HG02870 (cell line): ENCODE measurements around the gene DSP.
A peak's percentile ranks its signal among the peaks of the same experiment; 100 is the strongest.

Experiments used
- ATAC-seq: cut with Tn5 transposase; IDR thresholded peaks from one replicate; pipeline ENCODE4 v1.9.1; 2021; ENCODE audit warnings: mild to moderate bottlenecking, moderate library complexity; ENCODE audit not compliant: unreplicated experiment

DSP gene

DNA sequence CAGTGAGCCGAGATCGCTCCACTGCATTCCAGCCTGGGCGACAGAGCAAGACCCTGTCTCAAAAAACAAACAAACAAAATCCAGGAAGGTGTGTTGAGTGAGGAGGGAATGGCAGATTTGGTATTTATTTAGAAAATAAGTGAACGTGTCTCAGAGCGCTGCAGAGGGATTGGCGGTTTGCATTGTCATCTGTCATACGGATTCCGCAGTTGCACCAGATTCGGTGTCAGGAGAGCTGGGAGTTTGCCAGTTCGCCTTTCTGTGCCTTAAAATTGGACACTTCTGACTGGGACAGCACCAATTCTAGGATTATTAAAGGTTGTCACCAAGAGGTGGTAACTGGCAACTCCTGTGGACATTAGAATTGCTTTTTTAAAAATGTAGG lies 49.4 kb downstream of the DSP start:
- no peak for ATAC-seq

DNA sequence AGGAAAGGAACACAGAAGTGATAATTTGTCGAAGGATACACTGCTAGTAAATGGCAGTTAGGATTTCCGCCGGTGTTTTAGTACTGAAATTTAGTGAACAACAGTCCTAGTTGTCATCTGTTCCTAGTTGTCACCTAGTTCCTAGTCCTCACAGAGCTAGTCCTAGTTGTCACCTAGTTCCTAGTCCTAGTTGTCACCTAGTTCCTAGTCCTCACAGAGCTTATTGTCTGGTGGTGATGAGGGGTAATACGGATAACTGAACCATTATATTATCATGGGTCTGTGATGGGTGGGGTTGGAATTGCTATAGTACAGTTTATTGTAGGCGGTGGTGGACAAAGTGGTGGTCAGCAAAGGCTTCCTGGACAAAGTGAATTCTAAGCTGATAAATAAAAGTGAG lies 50.3 kb downstream of the DSP start:
- no peak for ATAC-seq

DNA sequence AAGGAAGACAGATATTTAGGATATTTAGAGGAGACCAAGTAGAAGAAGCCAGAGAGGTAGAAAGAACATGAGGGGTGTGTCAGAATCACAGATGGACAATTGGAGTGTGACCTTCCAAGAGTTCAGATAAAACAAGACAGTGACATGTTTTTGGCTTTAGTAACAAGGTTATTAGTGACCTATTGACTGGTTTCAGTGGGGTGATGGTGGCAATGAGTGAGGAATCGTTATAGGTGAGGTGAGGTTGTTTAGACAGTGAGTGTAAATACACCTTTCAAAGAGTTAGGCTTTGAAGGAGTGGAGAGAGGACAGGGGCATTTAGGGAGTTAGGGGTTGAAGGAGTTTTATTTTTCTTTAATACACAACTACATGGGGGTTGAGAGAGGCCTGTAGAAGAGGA lies 51.8 kb downstream of the DSP start:
- ATAC-seq: no peak

DNA sequence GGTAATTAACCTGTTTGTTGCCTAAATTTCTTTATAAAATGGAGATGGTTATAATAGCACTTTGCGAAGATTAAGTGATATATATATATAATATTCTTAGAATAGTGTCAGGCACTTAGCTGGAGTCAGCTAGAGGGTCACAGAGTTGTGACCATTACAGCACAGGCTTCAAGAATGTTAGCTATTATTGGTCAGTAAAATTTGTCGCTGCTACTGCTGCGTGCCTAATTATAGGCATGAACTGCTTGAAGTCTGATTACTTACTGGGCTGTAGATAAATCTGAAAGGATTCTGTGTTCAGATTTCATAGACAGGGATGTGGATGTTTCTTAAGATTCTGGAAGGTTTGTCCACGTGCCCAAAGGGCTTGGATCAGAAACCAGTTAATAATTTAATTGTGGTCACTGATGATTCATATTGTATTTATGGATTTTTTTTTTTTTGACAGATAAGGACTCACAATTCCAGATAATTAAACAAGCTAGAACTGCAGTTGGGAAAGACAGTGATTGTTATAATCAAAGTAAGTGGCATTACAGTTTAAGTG lies 53.2 kb downstream of the DSP start:
- ATAC-seq: no peak

GRCh38 chr6:7604003-7604402 lies 62.5 kb downstream of the DSP start:
- ATAC-seq: no peak

- ATAC-seq: peak; percentile 65
Observed at GRCh38 chr6:7604506-7604905, 63.0 kb downstream of the DSP start.

DNA sequence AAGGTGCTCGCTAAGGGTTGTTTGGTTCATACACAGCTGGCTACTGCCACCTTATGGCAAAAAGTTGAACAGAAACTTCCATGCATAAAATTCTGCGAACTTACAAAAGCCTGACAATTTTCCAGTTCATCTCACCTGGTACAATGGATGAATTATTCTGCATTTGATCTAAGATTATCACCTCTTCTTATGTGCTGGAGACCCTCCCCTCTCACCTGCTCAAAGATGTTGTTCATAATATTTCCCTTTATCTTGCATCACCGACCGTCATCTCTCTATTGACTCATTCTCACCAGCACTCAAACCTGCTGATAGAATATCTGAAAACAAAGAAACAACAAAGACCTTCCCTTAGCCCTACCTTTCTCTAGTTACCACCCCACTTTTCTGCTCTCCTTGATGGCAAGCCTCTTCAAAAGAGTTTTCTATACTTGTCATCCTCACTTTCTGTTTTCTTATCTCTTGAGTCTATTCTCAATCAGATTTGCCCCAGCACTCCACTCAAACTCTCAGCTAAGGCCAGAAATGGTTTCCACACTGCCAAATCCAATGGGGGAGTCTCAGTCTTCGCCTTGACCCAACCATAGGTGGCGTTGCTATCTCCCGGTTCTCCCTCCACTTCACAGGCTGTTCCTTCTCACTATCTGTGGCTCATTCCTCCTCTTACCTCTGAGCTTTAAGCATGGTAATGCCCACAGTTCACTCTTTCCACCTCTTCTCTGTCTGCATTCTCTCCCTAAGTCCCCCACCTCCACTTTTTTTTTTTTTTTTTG lies 74.3 kb downstream of the DSP start:
- ATAC-seq: no peak

- peak; percentile 54 for ATAC-seq
Observed at GRCh38 chr6:7617801-7618764, 76.6 kb downstream of the DSP start.

DNA sequence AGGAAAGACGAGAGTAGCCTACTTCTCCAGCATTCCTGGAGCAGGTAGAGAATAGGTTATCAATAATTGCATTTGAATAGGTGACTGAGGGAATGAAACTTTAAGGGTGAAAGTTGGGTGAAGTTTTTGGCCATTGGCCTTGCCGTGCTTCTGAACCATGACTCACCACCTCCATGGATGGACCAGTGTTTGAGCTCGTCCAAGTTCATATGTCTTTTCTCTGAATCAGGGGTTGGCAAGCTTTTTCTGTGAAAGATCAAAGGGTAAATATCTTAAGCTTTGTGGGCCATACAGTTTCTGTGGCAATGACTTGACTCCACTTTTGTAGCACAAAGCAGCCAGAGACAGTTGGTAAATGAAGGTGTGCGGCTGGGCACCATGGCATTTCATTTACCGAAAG lies 80.3 kb downstream of the DSP start:
- ATAC-seq: no peak

- ATAC-seq: no peak
Observed at GRCh38 chr6:7624796-7625710, 83.6 kb downstream of the DSP start.

GRCh38 chr6:7628479-7628878 lies 87.0 kb downstream of the DSP start:
- ATAC-seq: no peak

GRCh38 chr6:7628909-7629308 lies 87.4 kb downstream of the DSP start:
- ATAC-seq: no peak

DNA sequence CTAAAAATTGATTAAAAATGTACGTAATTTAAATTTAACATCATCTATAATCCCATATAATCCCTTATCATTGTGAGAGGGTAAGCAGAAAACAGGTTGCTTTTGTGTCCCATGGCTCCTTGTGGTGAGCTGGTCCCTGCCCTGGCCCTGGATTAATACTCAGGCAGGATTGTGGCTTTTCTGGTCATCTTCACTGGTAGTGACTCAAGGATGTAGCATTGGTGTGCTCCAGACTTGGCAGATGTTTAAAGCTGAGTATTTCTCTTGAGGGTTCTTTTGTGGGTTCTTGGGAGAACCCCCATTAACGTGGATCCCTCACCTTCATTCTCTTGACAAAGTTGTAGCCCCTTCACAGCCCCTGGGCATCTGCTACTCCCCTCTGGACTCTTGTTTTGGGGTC lies 87.8 kb downstream of the DSP start:
- ATAC-seq: no peak

DNA sequence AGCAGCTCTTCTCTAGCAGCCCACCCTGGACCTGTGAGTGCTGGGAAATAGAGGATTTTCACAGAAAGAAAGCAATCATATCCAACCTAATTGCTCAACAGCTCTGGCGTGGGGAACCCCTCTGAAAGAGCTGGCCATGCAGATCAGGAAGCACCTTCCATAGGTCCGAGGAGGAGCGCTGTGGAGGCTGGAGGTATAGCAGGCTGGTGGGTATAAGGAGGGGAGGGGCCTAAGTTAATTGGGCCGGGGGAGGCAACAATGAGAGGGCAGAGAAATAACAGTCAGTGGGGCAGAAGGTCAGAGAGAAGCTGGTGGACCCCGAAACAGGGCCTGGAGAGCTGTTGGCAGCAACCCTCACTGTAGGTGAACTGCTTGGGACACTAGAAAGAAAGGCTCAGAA lies 89.3 kb downstream of the DSP start:
- no peak for ATAC-seq

- no peak for ATAC-seq
Observed at GRCh38 chr6:7631466-7631865, 90.0 kb downstream of the DSP start.

GRCh38 chr6:7632501-7633290 lies 91.2 kb downstream of the DSP start:
- no peak for ATAC-seq

GRCh38 chr6:7633361-7633760 lies 91.9 kb downstream of the DSP start:
- ATAC-seq: no peak

GRCh38 chr6:7636151-7636550 lies 94.7 kb downstream of the DSP start:
- no peak for ATAC-seq
